NCI-H2196 (cell line): ENCODE data around the gene GALNT2.

Source experiments
- DNase-seq: peaks from one replicate; lab custom pipeline; 2025; ENCODE audit not compliant: unreplicated experiment; lab: John Stamatoyannopoulos, UW

The GALNT2 gene

GRCh38 chr1:230144010-230144614, 77.1 kb downstream of the GALNT2 start:
- DNase-seq, result no peak

- DNase-seq, result no peak
Observed at GRCh38 chr1:230144758-230145504, 77.9 kb downstream of the GALNT2 start.

- no peak for DNase-seq
Observed at GRCh38 chr1:230145505-230145899, 78.5 kb downstream of the GALNT2 start.

GRCh38 chr1:230145953-230146476, 79.0 kb downstream of the GALNT2 start:
- DNase-seq, result no peak

GRCh38 chr1:230146709-230147108, 79.7 kb downstream of the GALNT2 start:
- DNase-seq, result no peak

GRCh38 chr1:230147253-230148125, 80.5 kb downstream of the GALNT2 start:
- no peak for DNase-seq

- DNase-seq, result no peak
Observed at GRCh38 chr1:230148126-230148652, 81.2 kb downstream of the GALNT2 start.

- DNase-seq, result no peak
Observed at GRCh38 chr1:230148768-230149469, 81.9 kb downstream of the GALNT2 start.

GRCh38 chr1:230149751-230150584, 82.9 kb downstream of the GALNT2 start:
- DNase-seq, result no peak

GRCh38 chr1:230150615-230151014, 83.6 kb downstream of the GALNT2 start:
- DNase-seq, result no peak

GRCh38 chr1:230151924-230152468, 85.0 kb downstream of the GALNT2 start:
- DNase-seq, result no peak

- no peak for DNase-seq
Observed at GRCh38 chr1:230152999-230153398, 86.0 kb downstream of the GALNT2 start.

GRCh38 chr1:230153641-230154296, 86.7 kb downstream of the GALNT2 start:
- no peak for DNase-seq

- no peak for DNase-seq
Observed at GRCh38 chr1:230155021-230155420, 88.0 kb downstream of the GALNT2 start.

- DNase-seq, result no peak
Observed at GRCh38 chr1:230156068-230156467, 89.0 kb downstream of the GALNT2 start.

GRCh38 chr1:230156536-230156935, 89.5 kb downstream of the GALNT2 start:
- DNase-seq, result no peak

GRCh38 chr1:230157420-230158390, 90.7 kb downstream of the GALNT2 start:
- no peak for DNase-seq
